Fibroblast of lung (primary cell): ENCODE results near the gene OR9G1.

ENCODE experiments used
- EZH2 ChIP-seq: IDR thresholded peaks from 2 replicates; pipeline ENCODE4 v1.5.1; 2012; ENCODE audit warnings: low read length, control low read depth, mild to moderate bottlenecking; ENCODE audit errors: missing control alignments
- TF ChIP-seq, protein P1 (sequence below), 2 donors: IDR thresholded peaks in 1 of 2; conservative IDR thresholded peaks in 1 of 2; 1 replicate in 1 of 2; 2 replicates in 1 of 2; pipeline ENCODE4 v1.5.1; 2011 to 2012; ENCODE audit warnings: low read length in 2 of 2, control low read depth in 1 of 2, inconsistent platforms in 1 of 2, low read depth in 1 of 2, mild to moderate bottlenecking in 1 of 2

DNA sequence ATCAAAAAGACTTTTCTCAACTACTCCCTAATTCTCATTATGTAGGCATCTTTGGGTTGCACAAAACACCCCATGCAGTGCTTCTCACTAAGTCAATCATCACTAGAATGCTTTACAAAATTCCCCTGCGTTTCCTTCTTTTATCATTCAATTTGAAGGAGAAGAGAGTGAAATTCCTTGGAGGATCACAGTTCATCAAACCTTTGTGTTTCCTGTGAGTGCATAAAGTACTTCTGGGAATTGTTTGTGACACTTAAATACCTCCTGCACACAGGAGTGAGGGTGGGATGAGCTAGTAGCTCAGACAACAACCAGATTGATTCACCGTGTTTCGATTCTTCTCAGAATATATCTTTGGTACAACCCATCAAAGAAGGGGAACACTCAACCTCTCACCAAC, 39.1 kb upstream of the OR9G1 start:
- TF ChIP-seq, protein P1, sequence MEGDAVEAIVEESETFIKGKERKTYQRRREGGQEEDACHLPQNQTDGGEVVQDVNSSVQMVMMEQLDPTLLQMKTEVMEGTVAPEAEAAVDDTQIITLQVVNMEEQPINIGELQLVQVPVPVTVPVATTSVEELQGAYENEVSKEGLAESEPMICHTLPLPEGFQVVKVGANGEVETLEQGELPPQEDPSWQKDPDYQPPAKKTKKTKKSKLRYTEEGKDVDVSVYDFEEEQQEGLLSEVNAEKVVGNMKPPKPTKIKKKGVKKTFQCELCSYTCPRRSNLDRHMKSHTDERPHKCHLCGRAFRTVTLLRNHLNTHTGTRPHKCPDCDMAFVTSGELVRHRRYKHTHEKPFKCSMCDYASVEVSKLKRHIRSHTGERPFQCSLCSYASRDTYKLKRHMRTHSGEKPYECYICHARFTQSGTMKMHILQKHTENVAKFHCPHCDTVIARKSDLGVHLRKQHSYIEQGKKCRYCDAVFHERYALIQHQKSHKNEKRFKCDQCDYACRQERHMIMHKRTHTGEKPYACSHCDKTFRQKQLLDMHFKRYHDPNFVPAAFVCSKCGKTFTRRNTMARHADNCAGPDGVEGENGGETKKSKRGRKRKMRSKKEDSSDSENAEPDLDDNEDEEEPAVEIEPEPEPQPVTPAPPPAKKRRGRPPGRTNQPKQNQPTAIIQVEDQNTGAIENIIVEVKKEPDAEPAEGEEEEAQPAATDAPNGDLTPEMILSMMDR (conservative IDR thresholded peaks at IDR 0.05 in 1 of 2, IDR thresholded peaks at IDR 0.05 in 1 of 2; ENCODE audit: low read depth in 1 of 2, low read length in 2 of 2) = no peak
- TF ChIP-seq EZH2 = no peak
